ENCODE results near the gene GPC4. TPM values are rescaled to one million over a fixed set of nuclear protein-coding genes. Genes with fewer than 3 reads are reported as not detected.
"Not testable (repeated sequence)": the region's sequence is repeated elsewhere in the genome, so short reads cannot be mapped to it uniquely, and the experiment has no call there.

The GPC4 gene
- total RNA-seq, 1 donor from 2014 or later, result 2.5 TPM

DNA sequence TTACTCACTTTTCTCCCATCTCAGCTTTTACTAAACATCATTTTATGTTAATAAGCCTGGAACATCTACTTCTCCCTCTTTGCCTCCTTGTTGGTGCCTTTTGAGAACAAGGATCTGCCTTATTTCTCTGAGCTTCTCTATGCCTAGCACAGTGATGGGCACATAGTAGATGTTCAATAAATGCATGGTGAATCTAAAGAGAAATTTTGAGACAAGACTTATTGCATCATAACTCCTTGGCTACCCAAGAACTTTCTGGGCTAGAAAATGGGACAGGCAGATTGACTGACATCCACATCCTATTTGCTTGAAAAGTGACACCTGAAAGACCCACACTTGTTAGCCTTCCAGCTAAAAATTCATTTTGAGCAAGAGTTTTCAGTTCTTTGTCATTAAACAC, 109.9 kb downstream of the GPC4 start:
- DNase-seq, result no peak

DNA sequence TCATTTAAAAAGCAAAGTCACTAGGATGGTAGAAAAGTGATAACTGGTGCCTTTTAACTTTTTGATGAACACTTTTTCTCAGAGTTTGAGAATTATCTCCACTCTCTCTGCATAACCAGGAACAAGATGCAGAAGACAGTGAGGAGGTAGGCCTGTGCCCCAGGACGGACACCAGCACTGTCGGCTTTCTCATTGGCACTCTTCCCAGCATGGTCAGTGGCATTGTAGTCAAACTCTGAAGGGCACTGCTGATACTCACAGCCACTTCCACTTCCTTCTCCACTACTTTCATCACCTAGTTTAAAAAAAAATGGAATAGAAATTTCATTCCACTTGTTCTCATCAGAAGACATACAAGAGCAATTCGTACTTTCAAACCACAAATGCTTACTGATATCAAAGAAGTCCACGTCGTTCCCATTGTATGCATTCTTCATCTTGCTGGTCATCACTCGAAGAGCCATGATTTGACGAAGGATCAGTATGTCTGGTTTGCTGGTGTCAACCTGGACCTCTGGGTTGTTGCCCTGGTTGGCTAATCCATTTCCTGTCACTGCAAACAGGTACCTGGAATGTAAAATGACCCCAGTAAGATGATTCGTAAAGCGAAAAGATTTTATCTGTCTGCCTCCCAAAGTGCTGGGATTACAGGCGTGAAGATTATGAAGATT, 112.4 kb downstream of the GPC4 start:
- DNase-seq, result no peak

DNA sequence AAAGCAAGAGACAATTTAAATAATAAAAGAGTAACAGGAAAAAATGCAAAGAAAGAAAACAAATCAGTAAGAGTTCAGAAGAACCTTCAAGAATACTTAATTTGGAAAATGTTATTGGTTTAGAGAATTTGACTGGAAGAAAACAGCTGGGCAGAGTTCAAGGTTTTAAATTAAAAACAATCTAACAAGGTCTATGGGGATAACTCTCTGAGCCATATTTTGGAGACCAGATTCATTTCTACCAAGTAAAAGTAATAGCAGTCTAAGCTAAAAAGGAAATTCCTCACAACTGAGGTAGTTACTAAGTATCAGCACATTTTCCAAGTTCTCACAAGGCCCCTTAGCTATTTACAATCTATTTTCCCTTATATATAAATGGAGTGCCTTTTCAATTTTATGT, 114.7 kb downstream of the GPC4 start:
- no peak for DNase-seq

DNA sequence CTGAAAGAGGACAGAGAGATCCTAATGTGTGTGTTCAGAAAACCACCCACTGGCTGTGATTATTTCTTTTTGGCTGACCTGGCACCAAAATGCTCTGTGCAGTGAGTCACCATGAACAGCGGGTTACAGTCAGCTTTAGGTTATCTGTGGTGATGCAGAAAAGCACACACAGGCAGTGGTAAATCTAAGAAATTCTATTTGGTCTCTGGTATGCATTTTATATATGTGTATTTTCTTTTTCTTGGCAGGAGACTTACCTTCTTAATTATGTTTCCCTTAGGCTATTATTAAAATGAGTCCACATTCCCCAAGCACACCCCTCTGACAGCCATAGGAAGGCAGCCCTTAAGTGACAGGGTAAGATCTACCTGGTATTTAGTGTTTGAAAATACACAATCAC, 118.0 kb downstream of the GPC4 start:
- DNase-seq, result no peak

DNA sequence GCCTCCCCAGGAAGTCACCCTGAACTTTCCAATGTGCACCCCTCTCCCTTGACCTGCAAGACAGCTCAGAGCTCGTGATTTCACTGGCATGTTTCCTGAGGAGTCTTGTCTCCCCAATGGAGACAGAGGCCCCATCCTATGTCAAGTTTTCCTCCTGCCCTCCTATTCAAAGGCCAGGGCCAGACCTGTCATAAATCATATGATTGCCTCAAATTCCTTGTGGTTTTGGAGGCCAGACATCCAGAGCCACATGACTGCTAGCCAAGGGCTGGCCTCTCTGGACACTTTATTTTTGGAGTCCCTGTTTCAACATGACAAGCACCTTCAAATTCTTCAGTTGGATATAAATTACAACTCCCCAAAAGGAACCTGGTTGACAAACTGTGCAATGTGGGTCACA, 121.2 kb downstream of the GPC4 start:
- no peak for DNase-seq

DNA sequence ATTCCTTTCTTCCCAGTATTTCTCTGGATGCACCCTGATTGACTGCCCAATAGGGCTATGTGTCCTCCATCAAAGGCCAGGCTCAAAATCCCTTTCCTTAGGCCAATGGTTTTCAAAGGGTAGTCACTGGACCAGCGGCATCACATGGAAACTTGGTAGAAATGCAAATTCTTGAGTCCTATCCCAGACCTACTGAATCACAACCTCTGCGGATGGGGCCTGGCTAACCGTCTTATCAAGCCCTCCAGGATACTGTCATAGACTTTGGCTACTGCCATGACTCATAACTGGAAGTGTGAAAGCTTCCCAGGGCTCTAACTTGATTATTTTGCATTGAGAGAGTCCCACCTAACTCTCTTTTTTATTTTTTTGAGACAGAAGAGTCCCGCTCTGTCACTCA, 125.2 kb downstream of the GPC4 start:
- no peak for DNase-seq

DNA sequence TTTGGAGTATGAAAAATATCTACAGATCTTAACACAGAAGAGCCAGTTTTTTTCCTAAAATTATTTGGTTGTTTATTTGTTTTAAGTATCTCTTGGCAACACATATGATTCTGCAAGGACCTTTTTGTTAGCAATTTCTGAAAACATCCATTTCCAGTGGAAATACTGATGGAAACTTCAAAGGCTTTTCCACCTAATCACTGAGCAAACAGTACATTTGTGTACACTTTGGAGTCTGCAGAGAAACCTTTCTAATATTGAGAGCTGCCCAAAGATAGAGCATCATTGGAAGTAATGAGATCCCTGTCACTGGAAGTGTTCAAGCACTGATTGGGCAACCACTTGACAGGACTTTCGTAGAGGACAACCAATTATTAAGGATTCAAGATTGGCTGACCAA, 127.4 kb downstream of the GPC4 start:
- no peak for DNase-seq

DNA sequence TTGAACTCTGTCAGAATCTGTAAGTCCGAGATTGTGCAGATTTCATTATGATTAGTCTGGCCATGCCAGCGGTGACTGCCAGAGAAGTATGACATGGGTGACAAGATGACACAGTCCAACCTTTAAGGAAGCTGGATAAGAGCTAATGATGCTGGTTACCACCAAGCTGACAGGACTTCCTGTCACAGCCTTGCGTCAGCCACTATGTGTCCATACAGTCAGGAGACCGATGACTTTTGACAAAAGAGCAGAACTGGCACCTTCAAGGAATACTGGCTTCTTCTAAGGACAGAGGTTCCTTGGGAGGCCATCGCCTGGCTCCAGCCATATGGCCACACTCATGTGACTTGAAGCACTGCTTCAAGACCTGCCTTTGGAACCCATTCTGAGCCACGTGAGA, 129.9 kb downstream of the GPC4 start:
- DNase-seq, result no peak

DNA sequence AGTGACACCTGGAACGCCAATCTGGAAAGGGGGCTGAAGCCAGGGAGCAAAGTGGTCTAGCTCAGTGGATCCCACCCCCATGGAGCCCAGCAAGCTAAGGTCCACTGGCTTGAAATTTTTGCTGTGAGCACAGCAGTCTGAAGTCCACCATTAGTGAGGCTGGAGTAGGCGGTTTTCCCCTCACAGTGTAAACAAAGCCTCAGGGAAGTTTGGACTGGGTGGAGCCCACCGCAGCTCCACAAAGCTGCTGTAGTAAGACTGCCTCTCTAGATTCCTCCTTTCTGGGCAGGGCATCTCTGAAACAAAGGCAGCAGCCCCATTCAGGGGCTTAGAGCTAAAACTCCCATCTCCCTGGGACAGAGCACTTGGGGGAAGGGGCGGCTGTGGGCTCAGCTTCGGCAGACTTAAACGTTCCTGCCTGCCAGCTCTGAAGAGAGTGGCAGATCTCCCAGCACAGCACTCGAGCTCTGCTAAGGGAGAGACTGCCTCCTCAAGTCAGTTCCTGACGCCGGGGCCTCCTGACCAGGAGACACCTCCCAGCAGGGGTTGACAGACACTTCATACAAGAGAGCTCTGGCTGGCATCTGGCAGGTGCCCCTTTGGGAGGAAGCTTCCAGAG, 136.1 kb downstream of the GPC4 start:
- not testable (repeated sequence) for DNase-seq

DNA sequence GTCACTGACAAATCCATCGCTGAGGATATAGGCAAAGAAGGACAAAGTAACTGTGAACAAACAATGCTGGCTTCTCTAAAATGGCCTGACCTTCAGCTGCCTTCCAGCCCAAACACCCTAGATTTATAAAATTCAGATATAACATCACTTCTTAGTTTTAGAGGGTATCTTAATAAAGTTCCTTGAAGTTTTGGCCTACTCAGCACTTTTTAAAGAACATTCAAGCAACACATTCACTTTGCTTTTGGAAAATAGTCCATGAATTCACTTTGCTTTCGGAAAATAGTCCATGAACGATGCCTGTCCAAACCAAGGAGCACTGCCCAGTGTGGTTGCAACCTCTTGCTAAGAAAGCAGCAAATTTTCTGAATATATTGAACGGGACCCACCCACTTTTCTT, 142.1 kb downstream of the GPC4 start:
- no peak for DNase-seq

DNA sequence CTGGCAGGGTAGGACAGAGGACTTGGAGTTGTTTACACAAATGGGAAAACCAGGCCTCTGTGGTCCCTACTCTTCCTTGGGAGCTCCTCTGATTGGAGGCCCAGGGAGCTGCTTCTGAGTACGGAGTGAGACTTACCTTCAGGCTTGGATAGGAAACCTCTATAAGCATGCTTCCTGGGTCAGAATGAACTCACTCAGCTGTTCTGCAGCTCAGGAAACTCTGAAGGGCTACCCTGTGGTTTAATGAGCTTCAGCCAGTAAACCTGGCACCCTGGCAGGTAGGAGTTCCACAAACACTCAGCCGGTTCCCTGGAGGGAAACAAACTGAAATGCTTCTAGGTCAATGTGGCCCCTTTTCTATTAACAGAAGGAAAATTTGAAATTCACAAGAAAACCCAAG, 146.1 kb downstream of the GPC4 start:
- DNase-seq, result no peak

DNA sequence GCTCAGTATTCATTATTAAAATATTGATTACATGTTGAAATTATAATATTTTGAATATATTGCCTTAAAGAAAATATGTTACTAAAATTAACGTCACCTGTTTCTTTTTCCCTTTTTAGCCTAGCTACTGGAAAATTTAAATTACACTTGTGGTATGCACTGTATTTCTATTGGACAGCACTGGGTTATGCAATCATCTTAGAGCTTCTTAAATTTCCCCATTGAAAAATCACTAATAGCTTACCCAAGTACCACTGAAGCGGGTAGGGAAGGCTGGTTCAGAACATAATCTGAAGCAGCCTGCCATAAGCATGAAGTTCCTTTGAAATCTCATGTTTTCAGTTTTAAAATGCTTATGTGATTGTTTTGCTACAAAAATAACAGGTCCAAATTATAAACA, 147.7 kb downstream of the GPC4 start:
- no peak for DNase-seq

DNA sequence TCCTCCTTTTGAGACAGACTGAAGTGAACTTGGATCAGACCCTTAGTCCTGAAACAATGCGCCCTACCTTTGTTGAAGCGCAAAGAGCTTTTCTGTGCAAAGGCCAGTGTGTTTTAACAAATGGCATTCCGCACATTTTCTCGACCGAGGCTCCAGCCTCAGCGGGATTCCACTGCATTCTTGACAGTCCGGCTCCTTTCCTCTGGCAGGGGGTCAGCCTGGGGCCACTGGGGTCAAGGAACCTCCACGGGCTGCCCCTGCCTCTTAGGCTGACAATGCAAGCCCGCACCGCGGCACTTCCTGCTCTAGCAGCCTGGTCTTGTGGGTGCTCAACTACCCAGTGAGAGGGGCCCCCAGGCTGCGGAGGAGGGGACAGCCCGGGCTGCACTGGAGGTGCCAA, 150.0 kb downstream of the GPC4 start:
- peak; percentile 1 for DNase-seq

DNA sequence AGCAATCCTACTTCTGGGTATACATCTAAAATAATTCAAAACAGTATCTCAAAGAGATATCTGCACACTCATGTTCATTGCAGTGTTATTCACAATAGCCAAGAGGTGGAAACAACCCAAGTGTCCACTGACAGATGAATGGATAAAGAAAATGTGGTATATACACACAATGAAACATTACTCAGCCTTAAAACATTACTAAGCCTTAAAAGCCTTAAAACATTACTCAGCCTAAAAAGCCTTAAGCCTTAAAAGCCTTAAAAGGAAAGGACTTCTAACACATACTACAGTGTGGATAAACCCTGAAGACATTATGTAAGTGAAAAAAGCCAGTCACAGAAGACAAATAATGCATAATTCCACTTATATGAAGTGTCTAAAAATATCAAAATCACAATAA, 156.8 kb downstream of the GPC4 start:
- DNase-seq, result no peak

DNA sequence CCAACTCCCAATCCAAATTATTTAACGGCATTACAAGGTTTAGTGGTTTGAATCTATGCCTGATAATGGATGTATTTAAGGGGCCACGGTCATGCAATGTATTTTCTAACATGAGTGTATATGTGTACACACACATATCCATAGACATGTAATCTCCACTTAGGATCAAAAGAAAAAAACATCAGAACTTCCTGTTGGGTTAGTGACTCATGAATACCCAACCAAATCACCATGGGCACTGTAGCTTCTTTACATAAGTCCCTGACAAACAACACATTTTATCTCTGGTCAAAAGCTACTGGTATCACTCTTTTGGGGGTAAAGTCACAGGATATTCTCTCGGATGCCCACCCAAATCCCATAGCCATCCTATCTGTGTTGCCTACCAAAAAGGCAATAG, 160.6 kb downstream of the GPC4 start:
- no peak for DNase-seq

DNA sequence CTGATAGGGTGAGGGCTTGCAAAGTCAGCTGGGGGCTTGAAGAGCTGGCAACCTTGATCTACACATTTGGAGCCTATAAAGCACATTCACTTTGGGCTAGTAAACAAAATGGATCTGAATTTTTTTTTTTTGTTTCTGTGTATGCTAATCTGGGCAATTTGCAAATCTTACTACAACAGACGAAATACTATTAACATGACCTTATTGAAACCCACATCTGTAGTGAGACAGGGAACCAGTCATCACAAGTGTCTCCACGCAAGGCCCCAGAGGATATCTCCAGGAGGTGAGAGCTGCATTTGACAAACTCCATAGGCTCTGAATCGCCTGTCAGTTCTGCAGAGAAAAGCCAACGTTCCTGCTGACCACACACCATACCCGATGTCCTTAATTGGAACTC, 164.1 kb downstream of the GPC4 start:
- no peak for DNase-seq

DNA sequence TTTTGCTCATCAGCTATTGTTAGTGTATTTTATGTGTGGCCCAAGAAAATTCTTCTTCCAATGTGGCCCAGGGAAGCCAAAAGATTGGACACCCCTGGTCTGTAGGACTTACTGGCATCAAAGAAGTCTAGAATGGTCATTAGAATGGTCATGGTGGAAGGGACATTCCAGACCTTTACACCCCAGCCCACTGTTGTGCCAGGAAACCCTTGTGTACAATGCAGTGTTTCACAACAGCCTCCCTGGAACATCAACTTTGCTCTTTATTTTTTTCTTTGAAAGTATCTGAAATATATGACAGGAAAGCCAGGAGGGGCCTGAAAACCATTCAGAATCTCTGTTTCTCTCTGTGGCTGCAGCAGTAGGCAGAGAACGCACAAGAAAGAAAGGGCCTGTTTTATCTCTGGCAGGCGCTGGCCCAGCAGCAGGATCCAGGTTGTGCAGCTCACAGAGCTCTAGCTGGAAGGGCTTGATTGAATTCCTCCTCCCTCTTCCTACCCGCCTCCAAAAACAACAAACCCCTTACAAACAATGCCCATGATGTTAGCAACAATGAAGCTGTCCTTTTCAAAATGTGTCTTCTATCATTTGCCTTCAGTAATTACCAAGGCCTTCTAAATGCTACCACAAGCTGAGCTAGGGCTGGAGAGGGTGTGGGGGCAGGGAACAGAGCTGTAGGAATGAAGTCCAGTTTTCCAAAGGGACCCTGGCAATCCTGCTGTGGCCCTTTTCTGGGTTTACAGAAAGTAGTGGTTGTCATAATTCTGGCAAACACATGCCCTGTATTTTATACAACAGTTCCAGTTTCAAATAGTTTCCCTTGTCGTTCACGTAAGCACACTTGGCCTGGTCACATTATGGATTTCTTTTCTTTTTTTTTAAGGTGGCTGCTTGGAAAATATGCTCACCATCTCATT, 164.8 kb downstream of the GPC4 start:
- DNase-seq, result no peak

Other genes starting within 250 kb of the GPC4 start
- not detected for gene TFDP3, start 197.1 kb downstream of the GPC4 start, total RNA-seq

Measured in occipital lobe (tissue), 2 donors.